ENCODE results near the gene MIS18BP1. TPM values are rescaled to one million over a fixed set of nuclear protein-coding genes. Genes with fewer than 3 reads are reported as not detected.

Gene MIS18BP1
- total RNA-seq, 1 experiment from 2014 or later = 38.4 TPM

DNA sequence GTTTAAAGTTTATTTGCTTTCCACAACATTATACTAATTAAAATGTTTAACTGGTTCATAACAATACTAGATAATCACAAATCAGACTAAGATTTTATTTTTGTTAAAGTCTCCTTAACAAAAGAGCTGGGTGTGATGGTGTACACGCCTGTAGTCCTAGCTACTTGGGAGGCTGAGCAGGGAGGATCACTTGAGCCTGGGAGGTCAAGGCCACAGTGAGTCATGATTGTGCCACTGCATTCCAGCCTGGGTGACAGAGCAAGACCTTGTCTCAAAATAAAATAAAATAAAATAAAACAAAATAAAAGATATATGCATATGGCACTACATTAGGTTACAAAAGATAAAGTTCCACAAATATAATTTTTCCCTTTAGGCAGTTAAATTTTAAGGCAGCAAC is 5.6 kb downstream of the MIS18BP1 start:
- H3K27ac Mint-ChIP-seq (ENCODE audit: unreplicated experiment) = no peak overlapping the region
- BruUV-seq (replicated peaks) = no TSS peak
- no peak for DNase-seq

DNA sequence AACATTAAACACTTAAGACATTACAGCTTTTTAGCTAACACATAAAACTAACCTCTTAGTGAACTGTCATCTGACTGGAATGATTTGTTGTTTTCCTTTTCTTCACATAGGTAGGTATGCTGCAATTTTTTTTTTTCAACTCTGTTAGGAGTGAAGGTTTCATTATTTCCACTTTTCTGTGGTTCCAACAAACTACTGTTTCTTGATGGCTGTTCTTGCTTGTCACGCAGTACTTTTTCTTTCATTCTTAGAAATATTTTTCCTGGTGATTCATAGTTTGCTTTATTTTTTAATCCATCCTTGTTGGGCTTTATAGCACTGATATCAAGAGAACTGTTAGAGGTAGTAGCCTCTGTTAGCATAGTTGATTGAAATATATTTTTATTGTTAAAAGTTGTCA is 6.3 kb downstream of the MIS18BP1 start:
- Histone ChIP-seq H3K4me1 (peaks cover 3% of the 10 kb centered on the region; the same call in 1 of the 2 replicates), H3K36me3 (ENCODE audit: control insufficient read depth, insufficient read depth, low read length) (no peaks in the 10 kb centered on the region), H3K9me3 (no peaks in the 10 kb centered on the region), H3K4me3 (ENCODE audit: low read depth, low read length) (no peak overlapping the region), H3K27me3 (replicated peaks; ENCODE audit: control insufficient read depth, insufficient read depth, low read length) (no peaks in the 10 kb centered on the region)
- POLR2A ChIA-PET = no interaction called here
- TF ChIP-seq, protein P1, sequence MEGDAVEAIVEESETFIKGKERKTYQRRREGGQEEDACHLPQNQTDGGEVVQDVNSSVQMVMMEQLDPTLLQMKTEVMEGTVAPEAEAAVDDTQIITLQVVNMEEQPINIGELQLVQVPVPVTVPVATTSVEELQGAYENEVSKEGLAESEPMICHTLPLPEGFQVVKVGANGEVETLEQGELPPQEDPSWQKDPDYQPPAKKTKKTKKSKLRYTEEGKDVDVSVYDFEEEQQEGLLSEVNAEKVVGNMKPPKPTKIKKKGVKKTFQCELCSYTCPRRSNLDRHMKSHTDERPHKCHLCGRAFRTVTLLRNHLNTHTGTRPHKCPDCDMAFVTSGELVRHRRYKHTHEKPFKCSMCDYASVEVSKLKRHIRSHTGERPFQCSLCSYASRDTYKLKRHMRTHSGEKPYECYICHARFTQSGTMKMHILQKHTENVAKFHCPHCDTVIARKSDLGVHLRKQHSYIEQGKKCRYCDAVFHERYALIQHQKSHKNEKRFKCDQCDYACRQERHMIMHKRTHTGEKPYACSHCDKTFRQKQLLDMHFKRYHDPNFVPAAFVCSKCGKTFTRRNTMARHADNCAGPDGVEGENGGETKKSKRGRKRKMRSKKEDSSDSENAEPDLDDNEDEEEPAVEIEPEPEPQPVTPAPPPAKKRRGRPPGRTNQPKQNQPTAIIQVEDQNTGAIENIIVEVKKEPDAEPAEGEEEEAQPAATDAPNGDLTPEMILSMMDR (IDR thresholded peaks at IDR 0.05; ENCODE audit: insufficient read depth in 1 of 2, low read depth in 1 of 2, low read length in 1 of 2, severe bottlenecking in 1 of 2, unreplicated experiment in 1 of 2) = no peak
- DNase-seq = no peak
- no TSS peak for BruUV-seq (replicated peaks)
- Mint-ChIP-seq H3K4me1 (ENCODE audit: low read depth, unreplicated experiment) (no peaks in the 10 kb centered on the region), H3K4me3 (ENCODE audit: unreplicated experiment) (no peak overlapping the region), H3K9me3 (ENCODE audit: unreplicated experiment) (no peaks in the 10 kb centered on the region), H3K27ac (ENCODE audit: unreplicated experiment) (no peak overlapping the region), H3K36me3 (ENCODE audit: insufficient read depth, unreplicated experiment) (no peaks in the 10 kb centered on the region), H3K27me3 (ENCODE audit: insufficient read depth, unreplicated experiment) (no peaks in the 10 kb centered on the region)
- CTCF ChIA-PET = no interaction called here
- intact Hi-C loops (cut with micrococcal nuclease; ENCODE audit: unreplicated experiment) = no loop called here

More for the DNA sequence above, 5.6 kb downstream of the MIS18BP1 start:
- Histone ChIP-seq H3K4me1 (peaks cover 3% of the 10 kb centered on the region; the same call in 1 of the 2 replicates), H3K27me3 (replicated peaks; ENCODE audit: control insufficient read depth, insufficient read depth, low read length) (no peaks in the 10 kb centered on the region), H3K4me3 (ENCODE audit: low read depth, low read length) (no peak overlapping the region), H3K9me3 (no peaks in the 10 kb centered on the region), H3K36me3 (ENCODE audit: control insufficient read depth, insufficient read depth, low read length) (no peaks in the 10 kb centered on the region)
- H3K4me3 Mint-ChIP-seq (ENCODE audit: unreplicated experiment) = no peak overlapping the region
- no peaks in the 10 kb centered on the region for H3K36me3 Mint-ChIP-seq (ENCODE audit: insufficient read depth, unreplicated experiment)
- H3K9me3 Mint-ChIP-seq (ENCODE audit: unreplicated experiment) = no peaks in the 10 kb centered on the region
- intact Hi-C loops (cut with micrococcal nuclease; ENCODE audit: unreplicated experiment) = no loop called here
- H3K4me1 Mint-ChIP-seq (ENCODE audit: low read depth, unreplicated experiment) = no peaks in the 10 kb centered on the region
- H3K27me3 Mint-ChIP-seq (ENCODE audit: insufficient read depth, unreplicated experiment) = no peaks in the 10 kb centered on the region
- TF ChIP-seq, protein P1 (IDR thresholded peaks at IDR 0.05; ENCODE audit: insufficient read depth in 1 of 2, low read depth in 1 of 2, low read length in 1 of 2, severe bottlenecking in 1 of 2, unreplicated experiment in 1 of 2) = no peak
- POLR2A ChIA-PET = no interaction called here
- CTCF ChIA-PET = no interaction called here

GRCh38 chr14:45246151-45246550 is 6.9 kb downstream of the MIS18BP1 start:
- DNase-seq = no peak
- intact Hi-C loops (cut with micrococcal nuclease; ENCODE audit: unreplicated experiment) = no loop called here
- TF ChIP-seq, protein P1 (IDR thresholded peaks at IDR 0.05; ENCODE audit: insufficient read depth in 1 of 2, low read depth in 1 of 2, low read length in 1 of 2, severe bottlenecking in 1 of 2, unreplicated experiment in 1 of 2) = no peak
- Histone ChIP-seq H3K36me3 (ENCODE audit: control insufficient read depth, insufficient read depth, low read length) (no peaks in the 10 kb centered on the region), H3K27me3 (replicated peaks; ENCODE audit: control insufficient read depth, insufficient read depth, low read length) (no peaks in the 10 kb centered on the region), H3K9me3 (no peaks in the 10 kb centered on the region), H3K4me3 (ENCODE audit: low read depth, low read length) (no peak overlapping the region), H3K4me1 (peaks cover 3% of the 10 kb centered on the region; the same call in 1 of the 2 replicates)
- Mint-ChIP-seq H3K9me3 (ENCODE audit: unreplicated experiment) (no peaks in the 10 kb centered on the region), H3K4me3 (ENCODE audit: unreplicated experiment) (no peak overlapping the region), H3K27ac (ENCODE audit: unreplicated experiment) (no peak overlapping the region), H3K36me3 (ENCODE audit: insufficient read depth, unreplicated experiment) (no peaks in the 10 kb centered on the region), H3K27me3 (ENCODE audit: insufficient read depth, unreplicated experiment) (no peaks in the 10 kb centered on the region), H3K4me1 (ENCODE audit: low read depth, unreplicated experiment) (no peaks in the 10 kb centered on the region)
- CTCF ChIA-PET = no interaction called here
- BruUV-seq (replicated peaks) = no TSS peak
- POLR2A ChIA-PET = no interaction called here
